ENCODE results near the gene CDC42BPB.
A peak's percentile ranks its signal among the peaks of the same experiment; 100 is the strongest.

CDC42BPB gene

DNA sequence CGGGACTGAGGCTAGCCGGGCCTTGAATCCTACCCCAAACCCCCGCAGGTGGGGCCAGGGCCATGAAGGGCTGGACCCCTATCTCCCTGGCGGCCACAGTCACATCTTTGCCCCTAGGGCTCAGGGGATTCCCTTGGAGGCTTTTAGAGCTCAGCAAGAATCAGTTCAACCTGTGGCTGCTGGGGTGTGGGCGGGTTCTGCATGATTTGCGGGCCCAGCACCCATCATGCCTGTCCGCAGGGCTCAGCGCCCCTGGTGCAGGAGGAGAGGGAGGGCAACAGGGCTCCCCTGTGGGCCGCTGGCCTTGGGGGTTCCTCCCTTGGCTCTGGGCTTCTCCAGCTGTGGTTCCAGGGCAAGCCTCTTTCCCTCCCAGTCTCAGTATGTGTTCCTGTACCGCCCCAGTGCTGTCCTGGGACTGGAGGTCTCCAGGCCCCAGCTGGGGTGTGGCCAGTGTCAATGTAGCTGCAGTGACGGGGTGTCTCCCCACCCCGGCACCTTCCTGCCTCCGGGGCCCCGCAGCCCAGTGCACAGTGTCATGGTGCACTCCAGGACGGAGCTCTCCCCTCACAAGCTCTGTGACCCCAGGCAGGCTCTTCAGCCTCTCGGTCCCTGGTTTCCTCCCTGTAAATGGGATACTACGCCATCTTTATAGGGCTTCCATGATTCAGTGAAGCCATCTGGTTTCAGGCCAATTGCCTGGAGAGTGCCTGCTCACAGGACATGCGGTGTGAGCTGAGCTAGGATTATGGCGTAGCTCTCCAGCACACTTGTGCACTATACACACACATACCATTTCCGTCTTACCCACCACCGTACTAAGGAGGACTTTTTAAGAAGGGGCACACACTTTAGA, 16.8 kb upstream of the CDC42BPB start:
- no peak for DNase-seq (ENCODE audit: low spot score)

GRCh38 chr14:103073367-103073875, 16.1 kb upstream of the CDC42BPB start:
- DNase-seq (ENCODE audit: low spot score), result no peak

DNA sequence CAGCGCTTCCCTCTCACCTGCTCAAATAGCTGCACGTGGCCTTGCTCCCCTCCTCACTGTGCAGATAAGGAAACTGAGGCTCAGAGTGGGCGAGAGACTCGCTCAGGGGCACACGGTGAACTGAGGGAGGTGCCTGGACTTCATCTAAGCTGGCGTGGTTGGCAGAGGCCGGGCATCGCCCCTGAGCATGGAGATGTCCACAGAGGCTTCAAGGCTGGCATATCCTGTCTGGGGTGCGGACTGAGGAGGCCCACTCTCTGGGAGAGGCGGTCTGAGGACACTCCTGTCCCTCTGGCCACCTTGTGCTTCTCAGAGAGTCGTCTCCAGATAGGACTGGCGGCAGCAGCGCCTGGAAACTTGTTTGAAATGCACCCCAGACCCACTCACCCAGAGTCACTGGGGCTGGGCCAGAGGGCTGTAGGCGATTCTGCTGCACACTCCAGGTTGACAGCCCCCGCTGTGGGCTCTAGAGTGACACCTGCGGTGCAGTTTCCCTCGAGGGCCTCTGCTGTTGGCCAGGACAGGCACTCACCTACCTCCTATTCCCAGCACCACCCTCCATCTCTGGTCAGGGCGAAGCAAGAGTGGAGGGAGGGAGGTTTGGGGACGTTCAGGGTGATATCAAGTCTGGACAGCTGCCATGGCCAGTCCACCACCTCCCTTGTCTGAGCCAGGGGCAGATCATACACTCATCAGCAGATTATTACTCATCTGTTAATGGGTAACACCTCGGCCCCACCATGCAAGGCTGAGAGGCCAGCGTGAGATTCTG, 15.4 kb upstream of the CDC42BPB start:
- DNase-seq (ENCODE audit: low spot score), result no peak

DNA sequence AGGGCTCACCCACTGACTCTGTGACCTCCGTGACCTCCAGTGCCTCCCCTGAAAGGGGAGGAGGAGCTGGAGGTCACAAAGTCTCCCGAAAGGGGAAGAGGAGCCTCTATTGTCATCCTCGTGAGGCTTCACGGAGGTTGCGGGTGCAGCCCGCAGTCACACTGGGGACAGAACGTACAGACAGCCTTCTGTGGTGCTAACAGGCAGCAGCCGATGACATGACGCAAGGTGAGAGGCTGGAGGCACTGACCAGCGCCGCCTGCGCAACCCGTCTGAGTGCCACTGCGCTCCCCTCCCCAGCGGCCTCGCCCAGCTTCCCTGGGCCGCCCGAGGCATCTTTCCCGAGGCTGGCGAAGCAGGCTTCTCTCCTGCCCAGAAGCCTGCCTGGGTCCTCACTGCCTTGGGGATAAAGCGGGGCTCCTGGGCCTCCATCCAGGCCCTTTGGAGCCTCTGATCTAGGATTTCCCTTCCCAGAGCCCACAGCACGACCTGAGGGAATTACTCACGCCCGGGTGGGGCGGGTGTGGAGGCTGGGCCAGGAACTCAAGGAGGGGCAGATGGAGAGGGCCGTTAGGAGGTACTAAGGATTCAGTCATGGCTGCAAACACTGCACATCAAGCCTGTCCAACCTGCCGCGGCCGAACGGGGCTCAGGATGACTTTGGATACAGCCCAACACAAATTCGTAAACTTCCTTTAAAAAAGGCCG, 14.3 kb upstream of the CDC42BPB start:
- DNase-seq (ENCODE audit: low spot score), result no peak

DNA sequence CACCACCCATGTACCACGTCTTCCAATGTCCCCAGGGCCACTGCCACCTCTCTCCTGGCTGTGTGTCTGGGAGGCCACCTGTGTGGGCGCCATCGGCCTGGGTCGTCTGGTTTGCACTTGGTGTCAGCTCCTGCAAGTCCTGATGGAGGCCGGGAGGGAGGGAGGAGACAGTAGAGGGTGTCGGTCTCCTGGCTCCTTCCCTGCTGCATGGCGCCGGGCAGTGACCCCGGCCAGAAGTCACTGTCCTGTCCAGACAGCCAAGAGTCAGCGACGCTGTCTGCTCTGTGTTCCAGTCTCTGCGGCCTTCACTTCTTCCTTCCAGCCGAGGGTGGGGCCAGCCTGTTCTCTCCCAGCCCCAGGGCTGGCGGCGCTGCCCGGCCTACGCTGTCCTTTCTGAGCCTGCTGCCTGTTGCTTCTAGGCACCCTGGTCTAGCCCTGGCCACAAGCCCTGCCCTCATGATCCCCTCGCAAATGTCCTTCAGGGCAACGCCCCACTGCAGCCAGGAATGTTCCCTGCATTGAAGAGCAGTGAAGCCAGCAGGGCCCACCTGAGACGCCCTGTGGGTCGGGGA, 13.7 kb upstream of the CDC42BPB start:
- no peak for DNase-seq (ENCODE audit: low spot score)

DNA sequence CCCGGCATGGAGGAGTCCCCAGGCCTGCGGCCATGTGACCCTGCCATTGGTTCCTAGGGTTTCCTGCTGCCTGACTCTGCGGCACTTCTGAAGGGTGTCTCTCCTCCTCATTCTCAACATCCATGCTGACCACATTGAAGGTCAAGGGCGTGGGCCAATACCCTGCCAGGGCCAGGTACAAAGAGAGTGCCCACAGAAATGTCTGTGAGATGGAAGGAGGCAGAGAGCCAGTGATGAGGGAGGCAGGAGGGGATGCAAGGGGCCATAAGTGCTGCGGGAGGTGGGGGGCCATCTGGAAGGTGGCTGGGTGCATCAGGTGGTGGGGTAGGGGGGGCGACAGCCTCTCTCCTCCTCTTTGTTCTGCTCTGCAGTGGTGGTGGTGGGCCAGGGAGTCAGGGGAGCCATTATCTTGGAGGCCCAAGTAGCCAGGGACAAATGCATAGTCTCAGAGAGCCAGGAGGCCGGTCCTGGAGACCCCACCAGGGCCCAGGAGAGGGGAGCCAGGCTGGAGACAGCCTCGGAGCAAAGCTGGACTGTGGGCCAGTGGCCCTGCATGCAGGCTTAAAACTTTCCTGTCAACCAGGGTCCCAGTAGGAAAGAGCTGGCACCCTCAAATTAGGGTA, 13.0 kb upstream of the CDC42BPB start:
- DNase-seq (ENCODE audit: low spot score), result no peak

- DNase-seq (ENCODE audit: low spot score), result no peak
Measured at GRCh38 chr14:103068351-103069073, 11.2 kb upstream of the CDC42BPB start.

GRCh38 chr14:103067231-103067954, 10.0 kb upstream of the CDC42BPB start:
- no peak for DNase-seq (ENCODE audit: low spot score)

DNA sequence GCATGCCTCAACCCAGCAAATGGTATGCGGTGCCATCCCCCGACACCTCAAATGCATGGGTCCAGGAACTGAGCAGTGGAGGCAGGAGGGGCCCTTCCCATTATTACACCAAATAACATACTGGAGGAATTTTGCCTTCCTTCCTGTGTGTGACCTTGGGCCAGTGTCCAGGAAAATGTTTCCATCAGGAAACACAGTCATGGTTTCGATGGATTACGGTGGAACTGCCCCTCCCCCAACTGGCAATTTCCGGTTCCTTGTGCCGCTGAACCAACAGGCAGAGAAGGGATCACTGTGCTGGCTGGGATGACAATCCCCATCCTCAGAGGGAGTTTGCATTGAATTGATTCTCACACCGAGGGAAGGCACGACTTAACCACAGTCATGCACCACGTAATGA, 9.1 kb upstream of the CDC42BPB start:
- no peak for DNase-seq (ENCODE audit: low spot score)

- DNase-seq (ENCODE audit: low spot score), result no peak
Measured at GRCh38 chr14:103065861-103066260, 8.5 kb upstream of the CDC42BPB start.

DNA sequence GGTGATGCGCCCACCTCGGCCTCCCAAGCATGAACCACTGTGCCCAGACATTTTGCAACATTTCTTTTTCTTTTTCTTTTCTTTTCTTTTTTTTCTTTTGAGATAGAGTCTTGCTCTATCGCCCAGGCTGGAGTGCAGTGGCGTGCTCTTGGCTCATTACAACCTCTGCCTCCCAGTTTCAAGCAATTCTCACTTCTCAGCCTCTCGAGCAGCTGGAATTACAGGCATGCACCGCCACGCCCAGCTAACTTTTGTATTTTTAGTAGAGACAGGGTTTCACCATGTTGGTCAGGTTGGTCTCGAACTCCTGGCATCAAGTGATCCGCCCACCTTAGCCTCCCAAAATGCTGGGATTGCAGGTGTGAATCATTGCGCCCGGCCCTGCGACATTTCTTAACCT, 7.6 kb upstream of the CDC42BPB start:
- no peak for DNase-seq (ENCODE audit: low spot score)

DNA sequence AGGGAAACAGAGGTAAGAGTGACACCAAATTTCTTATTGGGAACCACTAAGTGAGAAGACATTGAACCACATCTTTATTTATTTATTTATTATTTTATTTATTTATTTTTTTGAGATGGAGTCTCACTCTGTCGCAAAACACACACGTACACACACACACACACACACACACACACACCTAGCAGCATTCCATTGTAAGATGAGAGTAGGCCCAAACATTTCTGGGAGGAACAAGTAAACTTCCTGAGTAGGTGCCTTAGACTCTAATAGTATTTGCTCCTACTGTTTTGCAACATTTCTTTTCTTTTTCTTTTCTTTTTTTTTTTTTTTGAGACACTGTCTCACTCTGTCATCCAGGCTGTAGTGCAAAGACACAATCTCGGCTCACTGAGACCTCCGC, 7.1 kb upstream of the CDC42BPB start:
- no peak for DNase-seq (ENCODE audit: low spot score)

DNA sequence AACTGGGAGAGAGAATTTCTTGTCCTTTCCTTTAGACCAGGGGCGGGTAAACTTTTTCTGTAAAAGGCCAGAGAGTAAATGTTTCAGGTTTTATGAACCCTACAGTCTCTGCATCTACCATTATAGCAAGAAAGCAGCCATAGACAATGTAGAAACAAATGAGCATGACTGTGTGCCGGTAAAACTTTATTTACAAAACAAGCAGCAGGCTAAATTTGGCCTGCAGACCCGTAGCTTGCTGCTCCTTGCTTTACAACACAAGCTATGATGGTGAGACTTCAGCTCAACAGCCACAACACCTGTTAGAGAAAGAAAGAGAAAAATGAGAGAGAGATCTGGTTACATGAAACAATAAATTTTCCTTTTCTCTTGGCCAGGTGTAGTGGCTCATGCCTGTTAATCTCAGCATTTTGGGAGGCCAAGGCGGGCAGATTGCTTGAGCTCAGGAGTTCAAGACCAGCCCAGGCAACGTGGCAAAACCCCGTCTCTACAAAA, 4.2 kb upstream of the CDC42BPB start:
- no peak for DNase-seq (ENCODE audit: low spot score)

DNA sequence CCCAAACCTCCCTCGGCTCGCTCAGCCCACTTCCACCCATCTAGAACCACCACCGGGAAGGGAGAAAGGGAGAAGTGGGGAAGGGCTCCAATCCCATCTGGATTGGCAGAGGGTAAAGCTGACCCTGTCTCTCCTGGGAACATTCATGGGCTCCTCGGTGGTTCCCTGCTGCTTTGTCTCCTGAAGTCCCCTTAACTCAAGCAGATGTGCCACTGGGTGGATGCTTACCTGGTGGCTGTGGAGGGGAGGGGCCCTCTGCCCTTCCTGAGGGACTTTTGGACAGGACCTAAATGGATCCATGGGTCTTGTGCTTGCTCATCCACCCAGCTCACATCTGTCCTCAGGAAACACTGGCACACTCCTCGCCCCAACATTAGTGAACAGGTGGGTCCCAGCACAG, 2.2 kb upstream of the CDC42BPB start:
- no peak for DNase-seq (ENCODE audit: low spot score)

DNA sequence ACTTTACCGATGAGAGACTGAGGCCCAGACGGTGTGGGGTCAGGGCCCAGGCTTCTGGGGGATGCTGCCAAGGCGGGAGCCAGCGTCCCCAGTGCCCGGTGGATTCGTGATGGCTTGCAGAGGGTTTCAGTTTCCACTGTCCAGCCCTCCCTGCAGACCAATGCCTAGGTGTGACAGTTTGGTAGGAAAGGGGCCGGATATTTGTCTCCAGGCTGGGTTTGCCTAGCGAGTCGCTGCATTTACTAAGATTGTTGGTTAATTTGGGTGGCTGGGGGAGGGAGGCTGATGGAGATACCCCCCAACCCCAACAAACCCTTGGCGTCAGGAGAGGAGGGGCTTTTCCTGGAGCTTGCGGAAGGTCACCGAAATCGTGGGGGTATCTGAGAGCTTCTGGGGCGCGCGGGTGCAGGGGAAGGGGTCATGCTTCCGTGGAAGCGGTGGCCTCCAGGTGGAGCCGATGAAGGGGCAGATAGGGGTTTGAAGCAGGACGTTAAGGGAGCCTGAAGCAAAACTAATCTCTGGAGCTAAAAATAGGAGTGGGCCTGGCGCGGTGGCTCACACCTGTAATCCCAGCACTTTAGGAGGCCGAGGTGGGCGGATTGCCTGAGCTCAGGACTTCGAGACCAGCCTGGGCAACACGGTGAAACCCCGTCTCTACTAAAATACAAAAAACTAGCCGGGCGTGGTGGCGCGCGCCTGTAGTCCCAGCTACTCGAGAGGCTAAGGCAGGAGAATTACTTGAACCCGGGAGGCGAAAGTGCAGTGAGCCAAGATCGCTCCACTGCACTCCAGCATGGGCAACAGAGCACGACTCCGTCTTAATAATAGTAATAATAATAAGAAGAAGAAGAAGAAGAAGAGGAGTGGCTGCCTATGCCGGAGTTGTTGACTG, 1.1 kb upstream of the CDC42BPB start:
- no peak for DNase-seq (ENCODE audit: low spot score)

GRCh38 chr14:103057028-103057371, 349 bp downstream of the CDC42BPB start:
- no peak for DNase-seq (ENCODE audit: low spot score)

DNA sequence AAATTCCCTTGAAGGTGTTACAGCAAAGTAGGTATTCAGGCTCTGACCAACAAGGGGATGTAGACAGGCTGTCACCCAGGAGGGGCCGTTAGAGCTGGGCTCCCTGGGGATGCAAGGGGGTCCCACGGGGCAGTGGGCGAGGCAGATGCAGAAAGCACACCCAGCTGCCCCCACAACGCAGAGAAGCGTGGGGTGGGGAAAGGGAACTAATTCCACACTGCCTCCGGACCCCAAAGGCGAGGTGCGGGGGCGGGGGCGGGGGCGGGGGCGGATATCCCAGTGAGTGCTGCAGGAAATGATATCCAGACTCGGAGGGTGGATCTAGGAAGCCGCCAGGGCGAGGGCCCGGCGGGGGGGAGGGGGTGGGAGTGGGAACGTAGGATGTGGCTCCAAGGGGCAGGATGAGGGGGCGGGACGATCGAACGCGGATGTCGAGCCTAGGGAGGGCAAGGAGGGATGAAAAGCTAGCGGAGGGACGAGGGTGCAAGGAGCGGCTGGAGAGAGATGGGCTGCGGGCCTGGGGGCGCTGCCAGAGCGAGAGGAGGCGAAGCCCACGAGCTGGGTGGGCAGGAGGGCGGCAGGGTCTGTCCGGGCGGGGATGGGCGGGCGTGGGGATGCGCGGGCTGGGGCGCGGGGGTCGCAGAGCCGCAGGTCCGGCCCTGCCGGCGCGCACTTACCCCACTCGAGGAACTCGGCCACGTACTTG, 874 bp downstream of the CDC42BPB start:
- DNase-seq (ENCODE audit: low spot score), result peak; percentile 57

DNA sequence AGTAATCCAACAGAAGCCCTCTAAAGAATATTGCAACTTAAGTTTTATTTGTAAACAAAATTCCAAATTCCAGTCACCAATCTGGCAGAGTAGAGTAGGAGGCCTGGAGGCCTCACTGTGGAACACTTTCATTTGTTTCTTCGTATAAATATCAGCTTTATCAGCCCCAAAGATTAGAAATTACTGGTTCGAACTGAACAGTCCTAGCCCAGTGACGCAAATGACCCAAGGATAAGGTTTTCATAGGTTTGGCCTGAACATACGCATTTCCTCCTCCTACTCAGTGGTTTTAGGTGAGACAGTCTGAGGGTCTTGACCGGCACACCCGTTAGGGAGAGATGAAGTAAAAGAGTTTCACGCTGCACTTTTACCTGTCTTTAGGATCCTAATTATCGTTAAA, 1.7 kb downstream of the CDC42BPB start:
- DNase-seq (ENCODE audit: low spot score), result no peak

DNA sequence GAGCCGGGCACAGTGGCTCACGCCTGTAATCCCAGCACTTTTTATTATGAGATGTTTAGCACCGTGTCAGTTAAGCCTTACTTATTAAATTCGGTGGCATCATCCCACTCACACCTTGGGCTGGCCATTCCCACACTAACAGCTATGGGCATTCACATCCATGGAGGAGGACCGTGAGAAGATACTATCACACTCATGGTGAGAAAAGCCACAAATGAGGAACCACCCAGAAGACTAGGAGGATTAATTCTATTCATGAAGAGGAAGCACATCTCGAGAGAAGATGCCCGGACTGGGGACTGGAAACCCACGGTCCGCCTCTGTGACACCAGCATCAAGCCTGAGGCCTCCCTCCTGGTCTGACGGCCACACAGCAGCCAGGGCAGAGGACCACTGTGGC, 4.9 kb downstream of the CDC42BPB start:
- no peak for DNase-seq (ENCODE audit: low spot score)
